Measurements from ENCODE around the gene TOP3A.

GRCh38 chr17:18326039-18326438, 11.2 kb upstream of the TOP3A start:
- no peak for TF ChIP-seq CTCF (IDR thresholded peaks at IDR 0.05)
- TF ChIP-seq POLR2AphosphoS5 (IDR thresholded peaks at IDR 0.05): no peak
- TF ChIP-seq POLR2A (IDR thresholded peaks at IDR 0.05): no peak
